ENCODE measurements around the gene COG1. TPM values are rescaled to one million over a fixed set of nuclear protein-coding genes. Genes with fewer than 3 reads are reported as not detected.

Gene COG1
- total RNA-seq, 1 donor from 2014 or later = 50.4 TPM

GRCh38 chr17:73205459-73205961 lies 12.7 kb downstream of the COG1 start:
- no peak overlapping the region for H3K27ac Mint-ChIP-seq
- TF ChIP-seq CTCF (IDR thresholded peaks at IDR 0.05; ENCODE audit: unreplicated experiment) = no peak
- no peaks in the 10 kb centered on the region for H3K9me3 Mint-ChIP-seq
- H3K36me3 Mint-ChIP-seq = peaks cover 55% of the 10 kb centered on the region
- no peak for DNase-seq (ENCODE audit: low spot score in 2 of 2, unreplicated experiment in 2 of 2)
- H3K4me3 Mint-ChIP-seq = no peak overlapping the region
- H3K4me1 Mint-ChIP-seq = no peaks in the 10 kb centered on the region
- no peaks in the 10 kb centered on the region for H3K27me3 Mint-ChIP-seq (ENCODE audit: low read depth)

- Mint-ChIP-seq H3K9me3 (no peaks in the 10 kb centered on the region), H3K27me3 (ENCODE audit: low read depth) (no peaks in the 10 kb centered on the region), H3K27ac (no peak overlapping the region), H3K36me3 (peaks cover 42% of the 10 kb centered on the region), H3K4me3 (no peak overlapping the region), H3K4me1 (no peaks in the 10 kb centered on the region)
- no peak for DNase-seq (ENCODE audit: low spot score in 2 of 2, unreplicated experiment in 2 of 2)
- no peak for TF ChIP-seq CTCF (IDR thresholded peaks at IDR 0.05; ENCODE audit: unreplicated experiment)
Observed at GRCh38 chr17:73208139-73208827, 15.4 kb downstream of the COG1 start.

GRCh38 chr17:73209436-73209835 lies 16.6 kb downstream of the COG1 start:
- Mint-ChIP-seq H3K9me3 (no peaks in the 10 kb centered on the region), H3K27me3 (ENCODE audit: low read depth) (no peaks in the 10 kb centered on the region), H3K27ac (no peak overlapping the region), H3K36me3 (peaks cover 34% of the 10 kb centered on the region), H3K4me3 (no peak overlapping the region), H3K4me1 (no peaks in the 10 kb centered on the region)
- no peak for DNase-seq (ENCODE audit: low spot score in 2 of 2, unreplicated experiment in 2 of 2)
- no peak for TF ChIP-seq CTCF (IDR thresholded peaks at IDR 0.05; ENCODE audit: unreplicated experiment)

GRCh38 chr17:73210002-73210678 lies 17.3 kb downstream of the COG1 start:
- H3K27me3 Mint-ChIP-seq (ENCODE audit: low read depth) = no peaks in the 10 kb centered on the region
- TF ChIP-seq CTCF (IDR thresholded peaks at IDR 0.05; ENCODE audit: unreplicated experiment) = peak; percentile 70
- peaks cover 32% of the 10 kb centered on the region for H3K36me3 Mint-ChIP-seq
- no peaks in the 10 kb centered on the region for H3K4me1 Mint-ChIP-seq
- H3K4me3 Mint-ChIP-seq = no peak overlapping the region
- no peak for DNase-seq (ENCODE audit: low spot score in 2 of 2, unreplicated experiment in 2 of 2)
- H3K9me3 Mint-ChIP-seq = no peaks in the 10 kb centered on the region
- peak overlapping the region; percentile 61 for H3K27ac Mint-ChIP-seq

GRCh38 chr17:73211745-73212144 lies 18.9 kb downstream of the COG1 start:
- H3K27ac Mint-ChIP-seq = no peak overlapping the region
- no peaks in the 10 kb centered on the region for H3K4me1 Mint-ChIP-seq
- H3K9me3 Mint-ChIP-seq = no peaks in the 10 kb centered on the region
- DNase-seq (ENCODE audit: low spot score in 2 of 2, unreplicated experiment in 2 of 2) = no peak
- H3K27me3 Mint-ChIP-seq (ENCODE audit: low read depth) = no peaks in the 10 kb centered on the region
- no peak for TF ChIP-seq CTCF (IDR thresholded peaks at IDR 0.05; ENCODE audit: unreplicated experiment)
- H3K4me3 Mint-ChIP-seq = no peak overlapping the region
- H3K36me3 Mint-ChIP-seq = peaks cover 24% of the 10 kb centered on the region

All from mesothelial cell of epicardium (in vitro differentiated cells).